ENCODE results near the gene XPOT.
"Not testable (repeated sequence)": the region's sequence is repeated elsewhere in the genome, so short reads cannot be mapped to it uniquely, and the experiment has no call there.

Gene XPOT

DNA sequence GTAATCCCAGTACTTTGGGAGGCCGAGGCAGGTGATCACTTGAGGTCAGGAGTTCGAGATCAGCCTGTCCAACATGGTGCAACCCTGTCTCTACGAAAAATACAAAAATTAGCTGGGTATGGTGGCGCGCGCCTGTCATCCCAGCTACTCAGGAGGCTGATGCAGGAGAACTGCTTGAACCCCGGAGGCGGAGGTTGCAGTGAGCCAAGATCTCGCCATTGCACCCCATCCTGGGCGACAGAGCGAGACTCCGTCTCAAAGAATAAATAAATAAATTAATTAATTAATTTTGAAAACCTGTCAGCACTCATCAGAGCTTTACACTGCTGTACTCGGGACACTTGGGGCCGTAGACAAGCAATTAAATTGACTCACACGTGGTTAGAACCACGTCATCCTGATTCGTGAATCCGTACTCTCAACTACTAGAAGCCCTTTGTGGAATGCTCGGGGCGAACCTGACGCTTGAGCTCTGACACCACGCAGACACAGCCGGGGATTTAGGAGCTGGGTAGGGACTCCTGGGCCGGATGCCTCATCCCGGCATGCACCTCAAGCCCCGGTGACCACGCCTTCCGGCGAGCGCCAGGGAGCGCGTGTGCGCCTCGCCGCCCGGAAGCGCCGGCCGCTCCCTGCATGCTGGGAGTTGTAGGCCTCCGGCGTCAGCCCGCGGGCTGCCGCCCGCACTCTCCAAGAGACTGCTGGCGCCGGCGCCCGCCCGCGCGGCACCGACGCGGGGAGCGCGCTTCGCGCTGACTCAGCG, at the start of gene XPOT:
XPOT (plus strand) TSS at position 686 of the 763 bp plus-strand sequence. CDS start 5,644 bp downstream, outside the sequence.
- Mint-ChIP-seq H3K36me3 (ENCODE audit: low read depth) (no peaks in the 10 kb centered on the region), H3K27ac (peak within 1 kb of the TSS; percentile 93 to 99 (median 99)), H3K27me3 (ENCODE audit: low read depth) (no peaks in the 10 kb centered on the region), H3K9me3 (no peaks in the 10 kb centered on the region), H3K4me3 (peak within 1 kb of the TSS; percentile 98 to 99 (median 99)), H3K4me1 (peaks cover 10% of the 10 kb centered on the region)
- TF ChIP-seq, protein P1, sequence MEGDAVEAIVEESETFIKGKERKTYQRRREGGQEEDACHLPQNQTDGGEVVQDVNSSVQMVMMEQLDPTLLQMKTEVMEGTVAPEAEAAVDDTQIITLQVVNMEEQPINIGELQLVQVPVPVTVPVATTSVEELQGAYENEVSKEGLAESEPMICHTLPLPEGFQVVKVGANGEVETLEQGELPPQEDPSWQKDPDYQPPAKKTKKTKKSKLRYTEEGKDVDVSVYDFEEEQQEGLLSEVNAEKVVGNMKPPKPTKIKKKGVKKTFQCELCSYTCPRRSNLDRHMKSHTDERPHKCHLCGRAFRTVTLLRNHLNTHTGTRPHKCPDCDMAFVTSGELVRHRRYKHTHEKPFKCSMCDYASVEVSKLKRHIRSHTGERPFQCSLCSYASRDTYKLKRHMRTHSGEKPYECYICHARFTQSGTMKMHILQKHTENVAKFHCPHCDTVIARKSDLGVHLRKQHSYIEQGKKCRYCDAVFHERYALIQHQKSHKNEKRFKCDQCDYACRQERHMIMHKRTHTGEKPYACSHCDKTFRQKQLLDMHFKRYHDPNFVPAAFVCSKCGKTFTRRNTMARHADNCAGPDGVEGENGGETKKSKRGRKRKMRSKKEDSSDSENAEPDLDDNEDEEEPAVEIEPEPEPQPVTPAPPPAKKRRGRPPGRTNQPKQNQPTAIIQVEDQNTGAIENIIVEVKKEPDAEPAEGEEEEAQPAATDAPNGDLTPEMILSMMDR (IDR thresholded peaks at IDR 0.05; ENCODE audit: unreplicated experiment in 3 of 3): no peak

GRCh38 chr12:64356209-64356608, 48.0 kb upstream of the XPOT start:
- H3K27me3 Mint-ChIP-seq (ENCODE audit: low read depth); H3K27ac Mint-ChIP-seq; H3K36me3 Mint-ChIP-seq (ENCODE audit: low read depth); H3K4me3 Mint-ChIP-seq; H3K4me1 Mint-ChIP-seq: not testable (repeated sequence)
- H3K9me3 Mint-ChIP-seq: peaks cover 12% of the 10 kb centered on the region

GRCh38 chr12:64361173-64361572, 43.0 kb upstream of the XPOT start:
- not testable (repeated sequence) for H3K27me3 Mint-ChIP-seq (ENCODE audit: low read depth); H3K36me3 Mint-ChIP-seq (ENCODE audit: low read depth); H3K27ac Mint-ChIP-seq; H3K4me1 Mint-ChIP-seq; H3K9me3 Mint-ChIP-seq; H3K4me3 Mint-ChIP-seq

GRCh38 chr12:64362721-64363305, 41.4 kb upstream of the XPOT start:
- no peaks in the 10 kb centered on the region for H3K27me3 Mint-ChIP-seq (ENCODE audit: low read depth)
- no peak overlapping the region for H3K27ac Mint-ChIP-seq
- peaks cover 2% of the 10 kb centered on the region for H3K9me3 Mint-ChIP-seq
- no peaks in the 10 kb centered on the region for H3K4me1 Mint-ChIP-seq
- no peak overlapping the region for H3K4me3 Mint-ChIP-seq
- no peaks in the 10 kb centered on the region for H3K36me3 Mint-ChIP-seq (ENCODE audit: low read depth)
- TF ChIP-seq, protein P1 (IDR thresholded peaks at IDR 0.05; ENCODE audit: unreplicated experiment in 3 of 3): no peak

DNA sequence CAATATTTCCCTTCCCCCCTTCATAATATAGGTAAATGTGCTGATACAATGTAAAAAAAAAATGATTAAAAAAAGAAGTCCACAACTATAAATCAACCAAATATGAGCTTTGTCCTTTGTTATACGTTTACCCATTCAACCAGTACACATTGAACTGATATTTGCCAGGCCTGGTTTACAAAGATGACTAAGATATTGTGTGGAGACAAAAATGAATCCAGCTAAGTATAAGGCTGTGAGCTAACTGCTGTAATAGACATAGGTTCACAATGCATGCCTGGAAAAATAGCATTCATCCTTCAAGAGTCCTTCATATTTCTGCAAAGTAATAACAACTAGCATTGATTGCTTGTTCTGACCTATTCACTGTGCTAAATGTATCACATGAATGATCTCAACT, 20.5 kb upstream of the XPOT start:
- no peaks in the 10 kb centered on the region for H3K4me1 Mint-ChIP-seq
- TF ChIP-seq, protein P1 (IDR thresholded peaks at IDR 0.05; ENCODE audit: unreplicated experiment in 3 of 3): no peak

GRCh38 chr12:64385019-64385418, 19.2 kb upstream of the XPOT start:
- Mint-ChIP-seq H3K27me3 (ENCODE audit: low read depth) (no peaks in the 10 kb centered on the region), H3K4me3 (no peak overlapping the region), H3K27ac (no peak overlapping the region), H3K36me3 (ENCODE audit: low read depth) (no peaks in the 10 kb centered on the region), H3K4me1 (no peaks in the 10 kb centered on the region), H3K9me3 (peaks cover 7% of the 10 kb centered on the region)
- TF ChIP-seq, protein P1 (IDR thresholded peaks at IDR 0.05; ENCODE audit: unreplicated experiment in 3 of 3): no peak

More for the DNA sequence above, 20.5 kb upstream of the XPOT start:
- H3K27ac Mint-ChIP-seq: no peak overlapping the region
- no peak overlapping the region for H3K4me3 Mint-ChIP-seq
- H3K27me3 Mint-ChIP-seq (ENCODE audit: low read depth): no peaks in the 10 kb centered on the region
- peaks cover 7% of the 10 kb centered on the region for H3K9me3 Mint-ChIP-seq
- H3K36me3 Mint-ChIP-seq (ENCODE audit: low read depth): no peaks in the 10 kb centered on the region

GRCh38 chr12:64385468-64385867, 18.7 kb upstream of the XPOT start:
- H3K4me1 Mint-ChIP-seq: no peaks in the 10 kb centered on the region
- H3K27me3 Mint-ChIP-seq (ENCODE audit: low read depth): no peaks in the 10 kb centered on the region
- H3K36me3 Mint-ChIP-seq (ENCODE audit: low read depth): no peaks in the 10 kb centered on the region

More at GRCh38 chr12:64385468-64385867, 18.7 kb upstream of the XPOT start:
- Mint-ChIP-seq H3K27ac (no peak overlapping the region), H3K4me3 (no peak overlapping the region), H3K9me3 (peaks cover 2% of the 10 kb centered on the region)
- TF ChIP-seq, protein P1 (IDR thresholded peaks at IDR 0.05; ENCODE audit: unreplicated experiment in 3 of 3): no peak

Data from nephron (organoid).